GM12891 (cell line): ENCODE data around the gene RPE65.

ENCODE experiments used
- POLR2A ChIP-seq: IDR thresholded peaks from 2 replicates; pipeline ENCODE4 v1.6.1; 2011; ENCODE audit warnings: low read depth, low read length, control low read depth
- POLR2AphosphoS5 ChIP-seq: IDR thresholded peaks from 2 replicates; pipeline ENCODE4 v1.6.1; 2011; ENCODE audit warnings: low read depth, low read length, control low read depth
- SPI1 ChIP-seq: IDR thresholded peaks from 2 replicates; pipeline ENCODE4 v1.6.1; 2011; ENCODE audit warnings: low read depth, low read length, control low read depth

DNA sequence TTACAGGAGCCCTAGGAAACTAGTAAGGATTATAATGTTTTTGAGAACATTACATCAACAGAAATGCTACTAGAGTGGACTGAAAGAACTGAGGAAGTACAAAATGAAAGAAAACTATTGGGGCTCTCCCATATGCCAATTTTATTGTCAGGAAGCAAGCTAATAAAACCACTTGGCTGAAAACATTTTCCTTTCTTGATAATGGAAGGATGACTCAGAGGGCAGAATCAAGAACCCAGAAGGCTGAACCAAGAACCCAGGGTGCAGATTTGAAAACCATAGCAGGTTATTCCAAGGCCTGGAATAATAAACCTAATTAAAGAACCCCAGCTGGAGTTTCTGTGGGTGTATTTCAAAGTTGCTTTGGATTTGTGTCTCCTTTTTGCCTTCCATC is 70.7 kb downstream of the RPE65 start:
- no peak for TF ChIP-seq POLR2A
- no peak for TF ChIP-seq POLR2AphosphoS5
- TF ChIP-seq SPI1: no peak
